Measurements from ENCODE around the gene HTR6.
"Not testable (repeated sequence)": the region's sequence is repeated elsewhere in the genome, so short reads cannot be mapped to it uniquely, and the experiment has no call there.

The HTR6 gene

DNA sequence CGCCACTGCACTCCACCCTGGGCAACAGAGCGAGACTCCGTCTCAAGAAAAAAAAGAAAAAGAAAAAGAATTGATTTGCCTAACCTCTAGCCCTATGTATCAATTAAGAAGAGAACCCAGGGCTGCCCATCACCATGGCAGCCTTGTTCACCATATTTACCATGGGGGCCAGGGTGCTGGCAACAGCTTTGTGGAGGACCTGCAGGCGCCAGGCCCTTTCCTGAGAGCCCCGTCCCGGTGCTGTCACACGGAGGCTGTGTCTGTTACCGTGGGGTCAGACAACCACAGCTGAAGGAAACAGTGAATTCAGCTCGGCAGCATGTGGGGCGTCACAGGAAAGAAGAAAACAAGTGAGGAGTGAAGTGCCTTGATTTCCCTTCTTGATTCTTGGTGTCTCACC is 27.1 kb upstream of the HTR6 start:
- no peak for DNase-seq (ENCODE audit: low spot score)
- FAIRE-seq = no peak

DNA sequence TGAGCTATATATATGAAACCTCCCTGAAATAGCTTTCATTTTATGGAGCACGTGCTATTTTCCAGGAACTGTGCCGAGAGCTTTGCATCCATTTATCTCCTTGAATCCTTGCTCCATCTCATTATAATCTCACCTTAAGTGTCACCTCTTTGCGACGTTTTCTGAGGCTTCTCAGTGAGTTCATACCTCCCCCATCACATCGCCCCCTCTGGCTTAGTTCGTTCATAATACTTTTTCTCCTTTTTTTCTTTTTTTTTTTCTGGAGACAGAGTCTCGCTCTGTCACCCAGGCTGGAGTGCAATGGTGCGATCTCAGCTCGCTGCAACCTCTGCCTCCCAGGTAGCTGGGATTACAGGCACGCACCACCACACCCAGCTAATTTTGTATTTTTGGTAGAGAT is 25.4 kb upstream of the HTR6 start:
- FAIRE-seq; DNase-seq (ENCODE audit: low spot score): not testable (repeated sequence)

DNA sequence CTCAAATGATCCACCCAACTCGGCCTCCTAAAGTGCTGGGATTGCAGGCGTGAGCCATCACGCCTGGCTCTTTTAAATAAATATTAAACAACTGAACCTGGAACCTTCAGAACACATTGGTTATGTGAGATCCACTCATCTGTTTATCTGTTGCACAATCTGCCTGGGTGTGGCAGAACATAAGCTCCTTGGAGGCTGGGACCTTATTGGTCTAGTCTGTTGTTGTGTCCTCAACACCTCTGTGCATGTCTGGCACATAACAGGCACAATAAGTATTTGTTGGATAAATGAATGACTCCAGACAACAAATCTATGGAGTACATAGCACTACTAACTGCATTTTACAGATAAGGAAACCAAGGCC is 24.7 kb upstream of the HTR6 start:
- DNase-seq (ENCODE audit: low spot score) (no peak), FAIRE-seq (no peak)

DNA sequence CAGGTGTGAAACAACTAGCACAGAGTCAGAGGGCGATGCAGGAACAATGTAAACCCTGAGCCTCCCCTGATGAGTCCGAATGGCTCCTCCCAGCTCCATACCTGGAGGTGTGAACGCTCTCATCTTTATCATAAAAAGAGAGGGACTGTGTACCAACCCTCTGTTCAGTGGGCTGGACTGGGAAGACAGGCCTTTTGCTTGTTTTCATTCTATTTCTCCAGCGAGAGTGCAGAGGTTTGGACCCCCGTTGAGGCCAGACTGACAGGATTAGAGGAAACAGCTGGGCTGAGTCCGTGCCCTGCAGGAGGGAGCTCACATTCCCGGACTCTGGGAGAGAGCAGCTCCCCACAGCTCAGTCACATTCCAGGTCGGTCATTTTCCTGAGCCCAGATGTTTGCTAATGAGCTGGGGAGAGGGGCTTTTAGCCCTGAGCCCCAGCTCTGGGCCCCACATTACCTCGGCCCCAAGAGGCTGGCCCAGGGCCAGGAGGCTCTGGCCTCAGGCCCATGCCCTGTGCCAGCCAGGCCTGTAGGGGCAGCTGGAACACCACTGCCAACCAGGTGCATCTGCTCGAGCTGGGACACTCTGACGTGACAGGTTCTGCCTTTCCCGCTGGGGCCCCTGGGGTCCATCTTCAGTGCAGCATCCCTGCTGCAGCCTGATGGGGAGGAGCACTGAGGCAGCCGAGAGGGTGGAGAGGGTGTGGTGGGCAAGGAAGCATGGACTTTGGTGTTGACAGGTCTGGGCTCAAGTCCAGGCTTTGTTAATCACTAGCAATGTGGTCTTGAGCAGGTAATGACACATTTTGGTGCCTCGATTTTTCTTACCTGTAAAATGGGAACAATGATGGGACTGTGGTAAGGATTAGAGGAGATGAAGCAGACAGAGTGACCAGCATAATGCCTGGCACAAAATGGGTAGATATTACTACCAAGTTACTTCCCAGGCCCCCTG is 24.0 kb upstream of the HTR6 start:
- DNase-seq (ENCODE audit: low spot score) = no peak
- no peak for FAIRE-seq

DNA sequence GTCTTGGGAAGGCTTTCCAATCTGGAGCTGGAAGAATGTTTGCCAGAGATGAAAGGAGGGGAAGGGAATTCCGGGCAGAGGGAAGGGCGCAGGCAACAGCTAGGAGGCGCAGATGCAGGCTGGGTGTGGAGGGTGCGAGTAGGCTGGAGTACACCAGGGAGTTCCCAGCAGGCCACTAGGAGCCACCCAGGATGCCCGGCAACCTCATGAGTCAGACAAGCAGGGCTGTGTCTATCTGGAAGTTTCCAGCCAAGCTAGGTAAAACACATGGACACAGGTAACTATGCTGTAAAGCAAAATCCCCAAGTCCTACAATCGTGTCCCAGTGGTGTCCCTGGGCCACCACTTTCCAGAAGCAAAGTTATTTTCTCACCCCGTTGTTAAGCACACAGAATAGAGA is 21.6 kb upstream of the HTR6 start:
- peak; percentile 84 for DNase-seq (ENCODE audit: low spot score)
- FAIRE-seq = no peak

DNA sequence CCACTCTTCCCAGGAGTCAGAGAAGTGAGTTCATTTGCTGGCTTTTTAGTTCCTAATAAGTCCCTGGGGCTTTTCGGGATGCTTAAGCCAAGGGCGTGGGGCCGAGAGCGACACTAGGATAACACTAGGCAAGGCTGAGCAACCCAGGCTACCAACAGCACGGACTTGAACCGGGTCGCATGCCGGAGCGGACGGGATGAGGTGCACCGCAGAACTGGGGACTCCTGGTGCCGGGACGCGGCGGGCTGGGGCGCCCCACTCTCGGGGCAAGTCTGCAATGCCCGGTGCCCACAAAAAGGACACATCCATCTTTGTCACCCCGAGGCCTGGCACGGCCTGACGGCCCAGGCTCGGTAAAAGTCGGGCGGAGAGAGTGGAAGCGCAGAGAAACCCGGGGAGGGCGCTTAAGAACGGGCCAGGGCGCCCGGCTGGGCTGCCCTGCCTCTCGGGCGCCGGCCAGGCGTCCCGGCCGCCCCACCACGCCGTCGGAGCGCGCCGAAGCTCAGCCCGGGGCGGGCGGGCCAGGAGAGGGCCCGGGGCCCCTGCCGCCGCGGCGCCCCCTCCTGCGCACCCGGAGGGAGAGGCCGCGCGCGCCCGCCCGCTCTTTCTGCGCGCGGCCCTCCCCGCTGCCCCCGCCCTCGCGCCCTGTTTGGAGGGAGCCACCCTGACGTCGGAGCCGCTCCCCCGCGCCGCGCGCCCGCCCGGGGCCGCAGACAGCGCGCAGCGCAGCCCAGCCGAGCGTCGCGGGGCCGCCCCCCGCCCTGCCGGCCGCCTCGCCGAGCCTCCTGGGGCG is 20.9 kb upstream of the HTR6 start, which contains the start of gene NBL1:
Gene NBL1, plus strand, starts transcription at position 710 of the 793 bp plus-strand sequence. CDS start 10,720 bp downstream, outside the sequence.
- FAIRE-seq (no peak), DNase-seq (ENCODE audit: low spot score) (peak; percentile 80)

DNA sequence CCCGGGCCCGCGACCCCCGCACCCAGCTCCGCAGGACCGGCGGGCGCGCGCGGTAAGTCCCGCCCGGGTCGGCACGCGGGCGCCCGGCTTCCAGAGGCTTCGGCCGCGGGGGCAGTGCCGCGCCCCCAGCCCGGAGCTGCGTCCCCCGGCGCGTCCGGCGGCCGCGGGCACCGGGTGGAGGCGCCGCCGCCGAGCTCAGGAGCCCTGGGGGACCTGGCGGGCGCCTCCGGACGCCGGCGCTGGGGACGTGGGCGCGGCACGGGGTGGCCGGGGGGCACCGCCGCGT is 20.3 kb upstream of the HTR6 start:
- FAIRE-seq = no peak
- DNase-seq (ENCODE audit: low spot score) = no peak

DNA sequence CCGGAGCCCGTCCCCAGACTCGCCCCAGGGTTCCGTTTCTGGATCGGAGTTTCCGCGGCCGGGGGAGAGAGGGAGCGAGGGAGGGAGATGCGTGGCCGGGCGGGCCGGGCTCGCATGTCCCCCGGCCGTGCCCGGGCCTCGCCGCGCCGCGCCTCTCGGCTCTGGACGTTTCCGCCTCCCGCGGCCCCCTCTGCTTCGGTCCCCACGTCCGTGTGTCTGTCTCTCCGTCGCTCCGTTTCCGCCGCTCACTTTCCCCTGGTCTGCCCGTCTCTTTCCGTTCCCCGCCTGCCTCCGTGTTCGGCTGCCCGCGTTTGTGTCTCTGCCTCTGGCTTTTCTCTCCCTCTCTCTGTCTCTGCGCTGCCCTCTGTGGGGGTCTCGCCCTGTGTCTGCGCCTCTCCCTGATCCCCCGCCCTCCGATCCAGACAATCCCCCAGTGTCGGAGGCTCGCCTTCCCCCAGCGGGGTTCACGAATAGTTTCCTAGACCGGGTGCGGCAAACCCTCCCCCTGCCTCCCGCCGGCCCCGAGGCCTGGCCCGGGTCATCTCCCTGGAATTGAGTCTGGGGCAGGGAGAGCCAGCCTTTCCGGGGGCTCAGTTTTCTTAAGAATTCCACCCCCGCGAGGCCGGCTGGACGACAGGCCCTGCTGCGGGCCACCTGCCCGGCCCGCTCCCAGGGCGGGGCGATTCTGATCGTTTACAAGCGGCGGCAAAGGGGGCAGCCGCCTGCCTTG is 19.8 kb upstream of the HTR6 start:
- no peak for DNase-seq (ENCODE audit: low spot score)

DNA sequence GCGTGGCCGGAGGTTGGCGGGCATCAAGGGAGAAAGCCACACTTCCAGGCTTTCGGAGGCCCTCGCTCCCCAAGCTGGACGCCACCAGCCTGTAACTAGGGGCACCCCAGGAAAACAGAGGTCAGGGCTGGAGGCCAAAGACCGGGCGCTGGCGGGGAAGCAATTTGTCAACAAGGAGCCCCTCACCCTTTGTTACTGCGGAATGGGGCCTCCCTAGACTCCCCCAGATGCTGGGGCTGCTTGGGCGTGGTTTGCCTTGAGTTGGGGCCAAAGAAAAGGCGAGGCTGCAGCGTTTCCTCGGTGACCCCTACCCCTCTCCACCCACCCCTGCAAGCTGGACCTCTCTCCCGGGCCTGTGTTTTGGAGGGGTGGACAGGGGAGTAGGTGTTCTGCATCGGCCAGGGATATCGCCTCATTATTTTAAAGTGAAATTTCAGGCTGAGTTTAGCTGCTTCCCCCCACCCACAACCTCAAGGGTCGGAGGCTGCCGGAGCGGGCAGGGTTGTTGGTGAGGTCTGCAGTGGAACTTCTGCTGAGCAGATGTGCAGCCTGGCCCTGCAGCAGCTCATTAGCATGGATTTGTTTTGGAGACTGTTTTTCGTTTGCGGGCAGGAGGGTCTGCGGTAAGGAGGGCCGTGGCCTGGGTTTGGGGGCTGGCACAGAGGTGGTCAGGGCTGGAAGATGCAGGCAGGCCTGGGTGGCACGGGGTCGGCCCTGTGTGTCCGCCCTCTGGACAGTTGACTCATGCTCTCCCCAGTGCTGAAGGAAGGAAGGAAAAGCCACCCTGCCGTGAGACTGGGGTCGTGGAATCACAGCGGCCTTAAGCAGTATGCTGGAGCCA is 19.0 kb upstream of the HTR6 start:
- FAIRE-seq (no peak), DNase-seq (ENCODE audit: low spot score) (no peak)

More for the DNA sequence above, 19.8 kb upstream of the HTR6 start:
- no peak for FAIRE-seq

DNA sequence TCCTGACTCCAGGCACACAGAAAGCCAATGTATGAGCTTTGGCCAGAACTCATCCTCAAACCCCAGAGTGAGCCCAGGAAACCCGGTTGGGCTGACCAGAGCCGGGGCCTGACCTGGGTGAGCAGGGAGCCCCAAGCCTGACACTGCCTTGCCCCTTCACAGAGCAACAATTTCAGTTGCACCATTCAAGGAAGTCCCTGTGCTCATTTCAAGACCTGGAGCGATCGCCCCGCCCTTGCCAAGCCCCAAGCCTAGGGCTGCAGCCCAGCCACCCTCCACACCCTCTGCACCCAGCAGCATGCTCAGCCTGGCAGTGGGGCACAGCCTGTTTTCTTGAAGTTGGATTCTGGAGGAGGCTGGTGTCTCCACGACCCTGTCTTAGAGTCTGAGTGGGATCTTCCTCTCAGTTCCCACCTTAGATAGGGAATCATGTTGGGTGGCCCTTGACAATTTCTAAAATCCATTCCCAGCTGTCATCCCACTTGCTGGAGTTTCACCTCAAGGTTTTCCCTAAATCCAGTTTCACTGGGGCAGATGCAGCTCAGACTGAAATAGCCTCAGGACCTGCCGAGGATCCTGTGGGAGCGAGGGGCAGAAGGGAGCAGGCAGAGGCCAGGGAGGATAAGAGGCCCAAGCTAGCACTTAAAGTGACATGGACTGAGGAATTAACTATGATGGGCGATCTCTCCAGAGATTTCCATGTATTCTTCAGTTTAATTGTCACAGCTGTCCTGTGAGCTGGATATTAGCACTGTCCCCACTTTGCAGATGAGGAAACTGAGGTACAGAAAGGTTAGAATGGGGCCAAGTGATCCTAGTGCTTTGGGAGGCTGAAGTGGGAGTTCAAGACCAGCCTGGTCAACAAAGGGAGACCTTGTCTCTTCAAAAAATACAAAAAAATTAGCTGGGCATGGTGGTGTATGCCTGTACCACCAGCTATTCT is 18.0 kb upstream of the HTR6 start:
- no peak for DNase-seq (ENCODE audit: low spot score)
- FAIRE-seq = no peak

DNA sequence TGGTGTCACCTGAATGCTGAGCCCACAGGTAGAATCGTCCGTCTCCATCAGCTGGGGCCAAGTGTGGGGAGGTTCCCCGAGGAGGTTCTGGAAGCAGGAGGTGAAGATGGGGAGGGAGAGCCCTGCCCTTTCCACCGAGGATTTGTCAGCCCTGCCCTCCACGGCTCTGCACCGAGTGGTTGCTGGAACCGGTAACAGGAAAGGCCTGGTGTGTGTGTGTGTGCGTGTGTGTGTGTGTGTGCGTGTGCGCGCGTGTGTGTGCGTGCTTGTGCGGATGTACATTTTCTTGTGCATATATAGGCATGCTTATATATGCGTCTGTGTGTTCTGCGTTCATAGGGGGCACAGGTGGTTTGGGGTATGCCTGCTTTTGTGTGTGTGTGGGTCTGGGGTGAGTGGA is 17.0 kb upstream of the HTR6 start:
- FAIRE-seq (no peak), DNase-seq (ENCODE audit: low spot score) (no peak)

DNA sequence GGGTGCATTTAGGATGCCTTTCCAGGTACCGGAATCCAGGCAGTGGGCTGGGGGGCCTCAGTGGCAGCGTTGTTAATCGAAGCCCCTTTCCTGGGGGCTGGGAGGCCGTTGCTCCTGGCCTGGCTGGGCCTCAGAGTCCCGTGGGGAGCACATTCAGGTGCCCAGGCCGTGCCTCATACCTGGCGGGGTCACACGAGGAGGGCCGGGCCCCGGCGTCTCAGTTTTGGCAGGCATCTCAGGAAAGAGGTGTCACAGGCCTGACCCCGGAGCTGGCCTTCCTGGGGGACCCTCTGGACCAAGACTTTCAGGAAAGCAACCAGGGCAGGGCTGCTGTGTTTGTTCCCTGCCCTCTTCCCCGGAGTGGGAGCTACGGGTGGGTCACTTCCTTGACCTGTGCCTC is 16.4 kb upstream of the HTR6 start:
- DNase-seq (ENCODE audit: low spot score) (no peak), FAIRE-seq (no peak)

DNA sequence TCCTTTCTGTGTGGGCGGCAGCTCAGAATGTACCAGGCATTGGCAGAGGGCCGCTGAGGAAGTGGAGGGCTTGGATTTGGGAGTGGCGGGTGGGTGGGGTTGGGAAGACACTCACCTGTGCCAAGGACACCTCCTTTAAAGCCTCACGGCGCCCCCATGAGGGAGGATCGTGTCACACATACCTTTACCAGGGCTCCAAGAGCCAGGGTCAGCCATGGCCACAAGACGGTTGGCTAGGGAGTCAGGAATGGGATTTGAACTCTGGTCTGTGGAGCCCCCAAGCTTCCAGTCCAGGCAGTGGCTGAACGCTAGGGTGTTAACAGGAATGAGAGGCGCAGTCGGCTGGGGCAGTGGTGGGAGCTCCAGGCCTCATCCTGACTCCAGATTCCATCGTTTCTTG is 16.0 kb upstream of the HTR6 start:
- DNase-seq (ENCODE audit: low spot score) (no peak), FAIRE-seq (no peak)

DNA sequence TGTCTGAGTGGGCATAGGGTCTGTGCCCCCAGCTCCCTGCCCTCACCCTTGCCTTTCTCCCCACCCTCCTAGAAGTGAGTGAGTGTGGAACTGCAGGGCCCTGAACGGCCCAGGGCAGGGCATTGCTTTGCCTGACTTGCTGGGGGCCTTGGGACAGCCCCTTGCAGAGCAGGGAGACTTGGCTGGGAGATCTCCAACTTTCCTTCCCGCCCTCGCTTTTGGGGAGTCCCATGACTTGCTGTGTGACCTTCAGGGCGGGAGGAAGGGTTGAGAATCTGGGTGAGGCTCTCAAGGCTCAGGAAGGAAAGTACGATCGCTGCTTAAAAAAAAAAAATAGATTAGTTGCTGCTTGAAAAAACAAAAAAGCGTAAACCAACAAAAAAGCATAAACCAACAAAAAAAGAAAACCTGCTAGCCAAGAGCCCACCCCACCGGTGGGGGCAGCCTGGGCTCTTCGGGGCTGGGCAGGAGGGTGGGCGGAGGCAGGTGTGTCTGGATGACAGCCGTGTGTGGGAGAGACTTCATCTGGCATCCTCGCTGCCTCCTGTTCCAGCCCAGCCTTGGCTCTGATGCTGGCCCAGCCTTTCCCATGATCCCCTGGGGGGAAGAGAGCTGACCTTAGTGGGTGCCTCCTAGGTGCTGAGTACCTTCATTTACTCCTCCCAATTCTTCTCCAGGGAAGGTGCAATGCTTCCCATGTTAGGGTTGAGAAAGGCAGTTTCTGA is 14.1 kb upstream of the HTR6 start:
- DNase-seq (ENCODE audit: low spot score) (no peak), FAIRE-seq (no peak)

DNA sequence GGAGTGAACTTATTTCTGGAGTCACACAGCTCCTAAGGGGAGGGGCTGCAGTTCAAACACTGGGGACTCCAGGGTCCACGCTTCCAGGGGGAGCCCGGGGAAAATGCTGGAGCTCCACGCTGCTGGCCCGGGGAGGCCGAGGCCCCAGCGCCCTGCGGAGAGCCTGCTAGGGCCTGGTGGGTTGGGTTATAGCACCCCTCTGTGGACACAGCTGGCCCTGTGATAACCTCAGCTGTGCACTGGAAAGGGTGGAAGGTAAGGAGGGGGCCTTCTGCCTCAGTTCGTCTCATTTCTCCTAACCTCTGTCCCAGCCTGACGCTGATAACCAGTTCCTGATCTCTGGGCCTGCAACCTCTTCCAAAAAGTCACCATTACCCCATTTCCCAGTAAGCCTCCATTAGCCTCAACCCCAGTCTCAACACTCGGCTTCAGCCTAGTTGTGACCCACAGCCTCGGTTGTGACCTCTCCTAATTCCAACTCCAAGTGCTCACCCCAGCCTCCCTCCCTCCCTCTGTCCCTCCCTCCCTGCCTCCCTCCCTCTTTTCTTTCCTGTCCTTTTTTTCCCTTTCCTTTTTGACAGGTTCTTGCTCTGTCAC is 13.4 kb upstream of the HTR6 start:
- no peak for FAIRE-seq
- peak; percentile 43 for DNase-seq (ENCODE audit: low spot score)

DNA sequence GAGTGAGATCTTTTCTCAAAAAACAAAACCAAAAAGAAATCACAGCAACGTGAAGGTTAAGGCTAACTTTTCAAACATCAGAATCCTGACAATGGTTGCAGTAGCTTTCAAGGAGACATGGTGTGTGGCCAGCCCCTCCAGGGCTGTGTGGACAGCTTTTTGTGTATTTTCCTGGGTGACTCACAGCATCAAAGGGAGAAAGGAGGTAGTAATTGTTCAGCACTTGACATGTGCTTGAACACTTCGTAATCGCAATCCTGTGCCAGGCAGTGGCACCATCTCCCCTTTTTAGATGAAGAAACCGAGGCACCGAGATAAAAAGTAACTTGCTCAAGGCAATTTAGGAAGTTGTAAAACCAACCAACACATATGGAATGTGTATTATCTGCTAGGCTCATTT is 10.3 kb upstream of the HTR6 start:
- DNase-seq (ENCODE audit: low spot score) = no peak
- no peak for FAIRE-seq

DNA sequence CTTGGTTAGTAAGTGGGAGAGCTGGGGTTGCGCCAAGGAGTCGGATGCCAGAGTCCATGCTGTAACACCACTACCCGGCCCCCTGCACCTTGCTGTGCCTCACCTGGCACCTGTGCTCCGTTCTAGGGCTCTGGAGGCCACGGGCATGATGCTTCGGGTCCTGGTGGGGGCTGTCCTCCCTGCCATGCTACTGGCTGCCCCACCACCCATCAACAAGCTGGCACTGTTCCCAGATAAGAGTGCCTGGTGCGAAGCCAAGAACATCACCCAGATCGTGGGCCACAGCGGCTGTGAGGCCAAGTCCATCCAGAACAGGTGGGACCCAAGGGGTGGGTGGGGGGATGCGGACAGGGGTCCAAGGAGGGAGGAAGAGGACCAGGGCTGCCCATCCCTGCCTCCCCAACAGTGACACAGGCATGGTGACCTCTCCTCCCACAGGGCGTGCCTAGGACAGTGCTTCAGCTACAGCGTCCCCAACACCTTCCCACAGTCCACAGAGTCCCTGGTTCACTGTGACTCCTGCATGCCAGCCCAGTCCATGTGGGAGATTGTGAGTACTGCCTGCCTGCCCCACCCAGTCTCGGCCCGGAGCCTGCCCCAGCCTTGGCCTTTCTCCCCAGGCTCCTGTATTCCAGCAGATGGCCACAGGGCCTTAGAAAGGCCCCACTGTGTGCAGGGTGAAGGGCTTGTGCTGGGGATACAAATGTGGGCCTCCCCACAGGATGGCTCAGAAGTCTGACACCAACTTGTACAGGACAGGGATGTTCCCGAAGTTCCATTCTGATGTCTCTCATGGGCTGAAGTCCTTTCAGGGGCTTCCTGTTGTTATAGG is 9.6 kb upstream of the HTR6 start:
- FAIRE-seq (no peak), DNase-seq (ENCODE audit: low spot score) (no peak)

DNA sequence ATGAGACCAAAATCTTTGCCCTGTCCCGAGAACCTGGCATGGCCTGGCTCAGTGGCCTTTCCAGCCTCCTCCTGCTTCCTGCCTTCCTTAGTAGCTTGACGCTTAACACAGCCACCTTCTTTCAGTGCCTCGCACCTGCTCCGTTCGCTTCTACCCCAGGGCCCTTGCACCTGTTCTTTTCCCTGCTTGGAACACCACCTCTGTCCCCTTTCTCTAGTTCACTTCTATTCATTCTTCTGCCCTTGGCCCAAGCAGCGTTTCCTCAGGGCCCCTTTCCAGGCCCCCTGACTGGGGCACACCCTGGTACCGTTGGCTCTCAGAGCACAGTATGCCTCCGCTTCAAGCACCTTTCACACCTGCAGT is 9.0 kb upstream of the HTR6 start:
- FAIRE-seq = no peak
- DNase-seq (ENCODE audit: low spot score) = no peak

All from urothelium cell line (cell line).